ENCODE data around the gene SLC6A20. TPM values are rescaled to one million over a fixed set of nuclear protein-coding genes. Genes with fewer than 3 reads are reported as not detected.

The SLC6A20 gene
- total RNA-seq, 1 donor from 2014 or later = not detected

DNA sequence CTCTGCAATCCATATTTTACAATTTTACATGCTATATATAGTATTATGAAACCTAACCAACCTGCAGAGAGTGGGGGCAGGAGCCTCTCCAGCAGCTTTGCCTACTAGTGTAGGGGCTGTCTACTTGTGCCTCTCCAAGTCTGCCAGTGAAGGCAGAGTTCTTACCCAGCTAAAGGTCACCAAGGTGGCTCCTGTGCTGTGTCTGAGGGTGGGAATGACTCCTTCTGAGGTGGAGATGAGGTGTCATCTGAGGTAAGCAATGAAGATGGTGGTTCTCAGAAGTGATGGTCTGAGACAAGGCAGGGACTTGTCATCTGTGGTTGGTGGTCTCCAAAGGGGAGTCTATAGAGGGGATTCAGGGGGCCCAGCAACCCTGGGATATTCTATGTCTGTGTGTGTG is 59.6 kb downstream of the SLC6A20 start:
- H3K36me3 Mint-ChIP-seq (ENCODE audit: insufficient read depth) = peaks cover 34% of the 10 kb centered on the region
- no peaks in the 10 kb centered on the region for H3K27me3 Mint-ChIP-seq
- H3K4me1 Mint-ChIP-seq (ENCODE audit: low read depth) = peaks cover 4% of the 10 kb centered on the region
- no peak for DNase-seq (ENCODE audit: low spot score, unreplicated experiment)
- H3K4me3 Mint-ChIP-seq (ENCODE audit: low read depth) = no peak overlapping the region
- TF ChIP-seq, protein P1, sequence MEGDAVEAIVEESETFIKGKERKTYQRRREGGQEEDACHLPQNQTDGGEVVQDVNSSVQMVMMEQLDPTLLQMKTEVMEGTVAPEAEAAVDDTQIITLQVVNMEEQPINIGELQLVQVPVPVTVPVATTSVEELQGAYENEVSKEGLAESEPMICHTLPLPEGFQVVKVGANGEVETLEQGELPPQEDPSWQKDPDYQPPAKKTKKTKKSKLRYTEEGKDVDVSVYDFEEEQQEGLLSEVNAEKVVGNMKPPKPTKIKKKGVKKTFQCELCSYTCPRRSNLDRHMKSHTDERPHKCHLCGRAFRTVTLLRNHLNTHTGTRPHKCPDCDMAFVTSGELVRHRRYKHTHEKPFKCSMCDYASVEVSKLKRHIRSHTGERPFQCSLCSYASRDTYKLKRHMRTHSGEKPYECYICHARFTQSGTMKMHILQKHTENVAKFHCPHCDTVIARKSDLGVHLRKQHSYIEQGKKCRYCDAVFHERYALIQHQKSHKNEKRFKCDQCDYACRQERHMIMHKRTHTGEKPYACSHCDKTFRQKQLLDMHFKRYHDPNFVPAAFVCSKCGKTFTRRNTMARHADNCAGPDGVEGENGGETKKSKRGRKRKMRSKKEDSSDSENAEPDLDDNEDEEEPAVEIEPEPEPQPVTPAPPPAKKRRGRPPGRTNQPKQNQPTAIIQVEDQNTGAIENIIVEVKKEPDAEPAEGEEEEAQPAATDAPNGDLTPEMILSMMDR (IDR thresholded peaks at IDR 0.05; ENCODE audit: unreplicated experiment) = no peak
- no peak overlapping the region for H3K27ac Mint-ChIP-seq
- no peaks in the 10 kb centered on the region for H3K9me3 Mint-ChIP-seq (ENCODE audit: low read depth)

DNA sequence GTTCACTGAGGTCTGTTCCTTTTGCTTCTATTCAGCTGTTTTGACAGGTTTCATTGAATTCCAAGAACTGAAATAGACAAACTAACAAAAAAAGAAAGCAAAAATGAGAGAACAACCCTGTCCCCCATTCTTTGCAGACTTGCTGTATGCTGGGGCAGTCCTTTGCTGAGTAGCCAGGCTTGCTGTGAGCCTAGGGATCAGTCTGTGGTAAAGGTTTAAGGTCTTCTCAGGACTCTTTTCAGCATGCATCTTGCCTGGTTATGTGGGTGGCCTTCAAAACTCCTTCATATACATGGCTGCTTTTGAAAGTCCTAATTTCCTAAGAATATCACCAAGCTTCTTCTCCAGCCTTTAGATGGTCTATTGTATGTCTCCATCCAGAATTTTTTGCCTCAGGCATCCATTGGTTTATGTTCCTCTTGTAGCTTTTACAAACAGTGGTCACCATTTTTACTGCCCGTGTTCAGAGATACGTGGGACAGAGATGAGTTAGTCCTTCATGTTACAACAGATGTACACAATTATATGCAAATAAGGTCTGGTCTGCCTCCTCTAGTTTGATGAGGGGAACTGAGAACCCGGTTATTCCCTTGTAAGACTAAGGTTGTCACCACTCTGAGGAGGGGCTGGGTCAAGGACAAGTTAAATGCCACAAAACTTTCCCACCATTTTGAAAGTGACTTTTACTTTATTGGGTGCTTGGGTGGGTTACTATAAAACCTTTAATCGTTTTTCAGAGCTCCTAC is 65.8 kb downstream of the SLC6A20 start:
- no peak overlapping the region for H3K4me3 Mint-ChIP-seq (ENCODE audit: low read depth)
- no peaks in the 10 kb centered on the region for H3K9me3 Mint-ChIP-seq (ENCODE audit: low read depth)
- no peak for DNase-seq (ENCODE audit: low spot score, unreplicated experiment)
- H3K27ac Mint-ChIP-seq = no peak overlapping the region
- H3K27me3 Mint-ChIP-seq = no peaks in the 10 kb centered on the region
- H3K36me3 Mint-ChIP-seq (ENCODE audit: insufficient read depth) = peaks cover 23% of the 10 kb centered on the region
- H3K4me1 Mint-ChIP-seq (ENCODE audit: low read depth) = no peaks in the 10 kb centered on the region
- TF ChIP-seq, protein P1 (IDR thresholded peaks at IDR 0.05; ENCODE audit: unreplicated experiment) = no peak

DNA sequence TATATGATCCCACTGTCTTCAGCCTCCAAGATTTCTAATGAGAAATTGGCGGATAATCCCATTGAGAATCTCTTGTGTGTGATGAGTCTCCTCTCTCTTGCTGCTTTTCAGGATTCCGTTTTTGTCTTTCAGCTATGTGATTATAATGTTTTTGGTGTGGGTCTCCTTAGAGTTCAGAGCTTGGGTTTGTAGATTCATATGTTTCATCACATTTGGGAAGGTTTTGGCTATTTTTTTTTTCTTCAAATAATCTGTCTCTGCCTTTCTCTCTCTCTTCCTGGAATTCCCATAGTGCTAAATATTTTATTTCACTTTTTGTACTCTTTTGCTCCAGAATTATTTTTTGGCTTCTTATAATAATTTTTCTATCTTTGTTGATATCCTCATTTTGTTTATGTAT is 66.7 kb downstream of the SLC6A20 start:
- Mint-ChIP-seq H3K27ac (no peak overlapping the region), H3K4me1 (ENCODE audit: low read depth) (no peaks in the 10 kb centered on the region), H3K36me3 (ENCODE audit: insufficient read depth) (peaks cover 27% of the 10 kb centered on the region), H3K4me3 (ENCODE audit: low read depth) (no peak overlapping the region), H3K9me3 (ENCODE audit: low read depth) (peaks cover 3% of the 10 kb centered on the region), H3K27me3 (no peaks in the 10 kb centered on the region)
- no peak for DNase-seq (ENCODE audit: low spot score, unreplicated experiment)
- TF ChIP-seq, protein P1 (IDR thresholded peaks at IDR 0.05; ENCODE audit: unreplicated experiment) = no peak

DNA sequence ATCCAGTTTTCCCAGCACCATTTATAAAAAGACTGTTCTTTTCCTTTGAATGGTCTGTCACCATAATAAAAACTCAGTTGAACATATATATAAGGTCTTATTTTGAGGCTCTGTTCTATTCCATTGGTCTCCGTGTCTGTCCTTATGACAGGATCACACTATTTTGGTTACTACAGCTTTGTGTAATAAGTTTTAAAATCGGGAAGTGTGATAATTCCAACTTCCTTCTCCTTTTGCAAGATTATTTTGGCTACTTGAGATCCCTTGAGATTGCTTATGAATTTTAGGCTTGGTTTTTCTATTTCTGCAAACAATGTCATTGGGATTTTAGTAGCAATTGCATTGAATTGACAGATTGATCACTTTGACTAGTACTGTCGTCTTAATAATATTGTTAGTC is 71.4 kb downstream of the SLC6A20 start:
- no peak for DNase-seq (ENCODE audit: low spot score, unreplicated experiment)
- no peaks in the 10 kb centered on the region for H3K27me3 Mint-ChIP-seq
- no peak overlapping the region for H3K4me3 Mint-ChIP-seq (ENCODE audit: low read depth)
- H3K9me3 Mint-ChIP-seq (ENCODE audit: low read depth) = peaks cover 3% of the 10 kb centered on the region
- TF ChIP-seq, protein P1 (IDR thresholded peaks at IDR 0.05; ENCODE audit: unreplicated experiment) = no peak
- no peaks in the 10 kb centered on the region for H3K4me1 Mint-ChIP-seq (ENCODE audit: low read depth)
- peaks cover 46% of the 10 kb centered on the region for H3K36me3 Mint-ChIP-seq (ENCODE audit: insufficient read depth)
- H3K27ac Mint-ChIP-seq = no peak overlapping the region

DNA sequence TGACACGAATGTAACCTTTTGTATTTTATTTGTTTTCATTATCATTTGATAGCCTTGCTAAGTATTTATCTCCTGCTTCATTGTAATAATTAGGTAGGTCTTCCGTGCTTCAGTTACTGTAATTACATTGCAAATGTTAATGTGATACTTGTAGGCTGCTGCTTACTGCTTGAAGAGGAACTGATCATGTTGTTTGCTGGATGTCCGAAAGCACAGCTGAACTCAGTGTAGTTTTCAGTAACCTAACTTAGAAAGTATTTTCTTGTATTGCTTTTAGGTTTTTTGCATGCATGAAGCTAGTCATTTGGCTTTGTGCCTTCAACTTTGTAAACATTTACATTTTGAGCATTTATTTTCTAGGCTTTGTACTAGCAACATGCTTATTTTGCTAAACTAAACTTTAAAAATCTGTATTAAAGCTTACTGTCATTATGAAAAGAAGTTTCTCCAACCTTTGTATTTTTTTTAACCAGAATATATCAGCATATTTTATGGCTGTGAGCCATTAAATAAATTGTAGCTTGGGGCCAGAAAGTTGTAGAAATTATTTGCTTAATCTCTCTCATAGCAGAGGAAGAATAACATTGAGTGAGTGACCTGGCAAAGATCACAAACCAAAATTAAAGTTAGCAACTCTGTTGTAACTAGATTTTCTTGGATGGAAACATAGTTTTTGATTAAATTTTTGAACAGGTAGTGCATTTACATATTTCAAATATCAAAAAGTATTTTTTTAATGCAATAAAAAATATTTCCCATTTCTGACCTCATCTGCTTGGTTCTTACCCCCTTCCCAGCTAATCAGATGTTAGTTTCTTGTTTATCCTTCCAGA is 76.5 kb downstream of the SLC6A20 start:
- H3K9me3 Mint-ChIP-seq (ENCODE audit: low read depth) = no peaks in the 10 kb centered on the region
- TF ChIP-seq, protein P1 (IDR thresholded peaks at IDR 0.05; ENCODE audit: unreplicated experiment) = no peak

More for the DNA sequence above, 76.5 kb downstream of the SLC6A20 start:
- H3K27ac Mint-ChIP-seq = no peak overlapping the region
- H3K4me1 Mint-ChIP-seq (ENCODE audit: low read depth) = no peaks in the 10 kb centered on the region
- no peak overlapping the region for H3K4me3 Mint-ChIP-seq (ENCODE audit: low read depth)
- H3K36me3 Mint-ChIP-seq (ENCODE audit: insufficient read depth) = peaks cover 31% of the 10 kb centered on the region
- no peaks in the 10 kb centered on the region for H3K27me3 Mint-ChIP-seq
- no peak for DNase-seq (ENCODE audit: low spot score, unreplicated experiment)

All from progenitor cell of endocrine pancreas (in vitro differentiated cells).